HepG2 (cell line): ENCODE results near the gene PARD3. TPM values are rescaled to one million over a fixed set of nuclear protein-coding genes. Genes with fewer than 3 reads are reported as not detected.

Source experiments
- FOXP1 ChIP-seq, 2 experiments: fragments of 450-650 bp in 1 of 2; IDR thresholded peaks; 2 replicates each; pipeline ENCODE4 v1.6.1; 2017 to 2018; ENCODE audit warnings: antibody characterized with exemption in 1 of 2
- HDAC2 ChIP-seq: sonication (generic); formaldehyde crosslinking; IDR thresholded peaks from 2 replicates; pipeline ENCODE4 v1.4.0; 2020; ENCODE audit warnings: missing genetic modification reagents
- HMG20A ChIP-seq: IDR thresholded peaks from 2 replicates; pipeline ENCODE4 v1.6.1; 2016; ENCODE audit warnings: borderline replicate concordance
- NCOA2 ChIP-seq: sonication (generic); formaldehyde crosslinking; IDR thresholded peaks from 2 replicates; pipeline ENCODE4 v1.8.0; 2022; ENCODE audit warnings: inconsistent platforms
- POGZ ChIP-seq: sonication (generic); formaldehyde crosslinking; IDR thresholded peaks from 2 replicates; pipeline ENCODE4 v1.4.0; 2020; ENCODE audit warnings: mild to moderate bottlenecking, missing genetic modification reagents
- SKI ChIP-seq: fragments of 450-650 bp; IDR thresholded peaks from one replicate; pipeline ENCODE4 v1.6.1; 2018; ENCODE audit warnings: mild to moderate bottlenecking; ENCODE audit not compliant: partially characterized antibody
- SOX5 ChIP-seq: IDR thresholded peaks from 2 replicates; pipeline ENCODE4 v1.6.1; 2016; ENCODE audit warnings: borderline replicate concordance
- TEAD3 ChIP-seq: optimal IDR thresholded peaks from 2 replicates; pipeline ENCODE3; 2016; ENCODE audit warnings: borderline replicate concordance
- TERF1 ChIP-seq: sonication (generic); formaldehyde crosslinking; IDR thresholded peaks from 2 replicates; pipeline ENCODE4 v1.8.0; 2022; ENCODE audit warnings: mild to moderate bottlenecking, missing genetic modification reagents, moderate library complexity
- ZBTB10 ChIP-seq: sonication (generic); formaldehyde crosslinking; IDR thresholded peaks from 2 replicates; pipeline ENCODE4 v1.4.0; 2020; ENCODE audit warnings: missing genetic modification reagents, borderline replicate concordance
- ZNF652 ChIP-seq: IDR thresholded peaks from 2 replicates; pipeline ENCODE4 v1.6.1; 2016; ENCODE audit warnings: low read depth, borderline replicate concordance
- ZNF777 ChIP-seq: sonication (generic); formaldehyde crosslinking; IDR thresholded peaks from 2 replicates; pipeline ENCODE4 v1.4.0; 2020; ENCODE audit warnings: missing genetic modification reagents
- ZNF878 ChIP-seq: sonication (generic); formaldehyde crosslinking; IDR thresholded peaks from 2 replicates; pipeline ENCODE4 v1.8.1; 2023; ENCODE audit warnings: mild to moderate bottlenecking, missing genetic modification reagents, moderate library complexity
- ZSCAN20 ChIP-seq: sonication (generic); formaldehyde crosslinking; IDR thresholded peaks from 2 replicates; pipeline ENCODE4 v1.4.0; 2020; ENCODE audit warnings: missing genetic modification reagents, mild to moderate bottlenecking, borderline replicate concordance
- polyA plus RNA-seq, 8 experiments: library from polyadenylated mRNA; depleted of rRNA in 3 of 8; stranded (reverse) in 7 of 8; unstranded in 1 of 8; fragments of >200 nt; fragmentation: Illumina TruSeq in 4 of 8; extraction: Trizol in 4 of 8; gene quantifications; 2 replicates each; pipeline versions ENCODE4 v1.2.1 to v1.2.3, GENCODE V29; 2011 to 2016; ENCODE audit warnings: low read depth in 4 of 8, missing spikeins in 1 of 8, mixed read lengths in 1 of 8; ENCODE audit not compliant: insufficient read depth in 1 of 8
- total RNA-seq, 5 experiments: library from RNA; depleted of rRNA; stranded (reverse); fragments of >200 nt; fragmentation: Illumina TruSeq; extraction: Trizol; gene quantifications; 2 replicates each; pipeline ENCODE4 v1.2.3, GENCODE V29; 2016; ENCODE audit warnings: low read depth in 1 of 5
- TF ChIP-seq, protein P1 (sequence below): IDR thresholded peaks from 2 replicates; pipeline ENCODE4 v1.4.0; 2020; ENCODE audit warnings: mild to moderate bottlenecking, missing genetic modification reagents
- TF ChIP-seq, protein P2 (sequence below): IDR thresholded peaks from 2 replicates; pipeline ENCODE4 v1.6.1; 2016; ENCODE audit warnings: mild to moderate bottlenecking
- TF ChIP-seq, protein P3 (sequence below): sonication (generic); formaldehyde crosslinking; IDR thresholded peaks from 2 replicates; pipeline ENCODE4 v1.9.0; 2022; ENCODE audit warnings: missing genetic modification reagents, mild to moderate bottlenecking, borderline replicate concordance
- TF ChIP-seq, protein P4 (sequence below): IDR thresholded peaks from 2 replicates; pipeline ENCODE4 v1.6.1; 2016; ENCODE audit warnings: missing compliant biosample characterization, missing genetic modification reagents, borderline replicate concordance

The PARD3 gene
- total and polyA plus RNA-seq, 2 of the 13 experiments (the other 11 are each of a cell fraction or from before 2014, with no cell fraction given) = 40.9 to 60.0 TPM

DNA sequence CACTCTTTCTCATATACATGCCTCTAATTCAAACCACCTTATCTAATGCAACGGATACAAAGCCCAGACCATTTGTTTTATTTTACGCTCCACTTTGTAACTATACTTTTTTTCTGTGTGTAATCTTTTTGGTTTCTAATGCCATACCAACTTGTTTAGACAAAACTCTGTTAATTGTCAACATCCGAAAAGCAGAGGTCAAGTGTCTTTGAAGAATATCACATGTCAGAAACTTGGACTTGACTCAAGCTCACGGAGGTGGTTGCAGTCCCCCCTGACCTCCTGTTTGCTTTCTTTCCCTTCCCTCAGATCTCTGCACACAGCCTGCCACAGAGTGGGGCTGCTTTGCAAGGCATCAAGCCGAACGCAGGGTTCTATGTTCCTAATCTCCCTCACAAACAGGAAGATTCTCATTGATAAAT lies 698.9 kb downstream of the PARD3 start (continued):
- TF ChIP-seq, protein P1, sequence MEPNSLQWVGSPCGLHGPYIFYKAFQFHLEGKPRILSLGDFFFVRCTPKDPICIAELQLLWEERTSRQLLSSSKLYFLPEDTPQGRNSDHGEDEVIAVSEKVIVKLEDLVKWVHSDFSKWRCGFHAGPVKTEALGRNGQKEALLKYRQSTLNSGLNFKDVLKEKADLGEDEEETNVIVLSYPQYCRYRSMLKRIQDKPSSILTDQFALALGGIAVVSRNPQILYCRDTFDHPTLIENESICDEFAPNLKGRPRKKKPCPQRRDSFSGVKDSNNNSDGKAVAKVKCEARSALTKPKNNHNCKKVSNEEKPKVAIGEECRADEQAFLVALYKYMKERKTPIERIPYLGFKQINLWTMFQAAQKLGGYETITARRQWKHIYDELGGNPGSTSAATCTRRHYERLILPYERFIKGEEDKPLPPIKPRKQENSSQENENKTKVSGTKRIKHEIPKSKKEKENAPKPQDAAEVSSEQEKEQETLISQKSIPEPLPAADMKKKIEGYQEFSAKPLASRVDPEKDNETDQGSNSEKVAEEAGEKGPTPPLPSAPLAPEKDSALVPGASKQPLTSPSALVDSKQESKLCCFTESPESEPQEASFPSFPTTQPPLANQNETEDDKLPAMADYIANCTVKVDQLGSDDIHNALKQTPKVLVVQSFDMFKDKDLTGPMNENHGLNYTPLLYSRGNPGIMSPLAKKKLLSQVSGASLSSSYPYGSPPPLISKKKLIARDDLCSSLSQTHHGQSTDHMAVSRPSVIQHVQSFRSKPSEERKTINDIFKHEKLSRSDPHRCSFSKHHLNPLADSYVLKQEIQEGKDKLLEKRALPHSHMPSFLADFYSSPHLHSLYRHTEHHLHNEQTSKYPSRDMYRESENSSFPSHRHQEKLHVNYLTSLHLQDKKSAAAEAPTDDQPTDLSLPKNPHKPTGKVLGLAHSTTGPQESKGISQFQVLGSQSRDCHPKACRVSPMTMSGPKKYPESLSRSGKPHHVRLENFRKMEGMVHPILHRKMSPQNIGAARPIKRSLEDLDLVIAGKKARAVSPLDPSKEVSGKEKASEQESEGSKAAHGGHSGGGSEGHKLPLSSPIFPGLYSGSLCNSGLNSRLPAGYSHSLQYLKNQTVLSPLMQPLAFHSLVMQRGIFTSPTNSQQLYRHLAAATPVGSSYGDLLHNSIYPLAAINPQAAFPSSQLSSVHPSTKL (CRISPR knock-in tag) = peak; percentile 79
- TF ChIP-seq, protein P2, sequence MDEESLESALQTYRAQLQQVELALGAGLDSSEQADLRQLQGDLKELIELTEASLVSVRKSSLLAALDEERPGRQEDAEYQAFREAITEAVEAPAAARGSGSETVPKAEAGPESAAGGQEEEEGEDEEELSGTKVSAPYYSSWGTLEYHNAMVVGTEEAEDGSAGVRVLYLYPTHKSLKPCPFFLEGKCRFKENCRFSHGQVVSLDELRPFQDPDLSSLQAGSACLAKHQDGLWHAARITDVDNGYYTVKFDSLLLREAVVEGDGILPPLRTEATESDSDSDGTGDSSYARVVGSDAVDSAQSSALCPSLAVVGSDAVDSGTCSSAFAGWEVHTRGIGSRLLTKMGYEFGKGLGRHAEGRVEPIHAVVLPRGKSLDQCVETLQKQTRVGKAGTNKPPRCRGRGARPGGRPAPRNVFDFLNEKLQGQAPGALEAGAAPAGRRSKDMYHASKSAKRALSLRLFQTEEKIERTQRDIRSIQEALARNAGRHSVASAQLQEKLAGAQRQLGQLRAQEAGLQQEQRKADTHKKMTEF (CRISPR knock-in tag) = peak; percentile 68
- TF ChIP-seq NCOA2 = peak; percentile 59
- TF ChIP-seq SKI = peak; percentile 92
- 0 out of 2 replicates have a peak, but pooled peaks have one; percentile 32 for TF ChIP-seq POGZ (CRISPR knock-in tag)
- TF ChIP-seq HMG20A (CRISPR knock-in tag) = peak; percentile 44; the same call in 1 of the 2 replicates
- TF ChIP-seq, protein P3, sequence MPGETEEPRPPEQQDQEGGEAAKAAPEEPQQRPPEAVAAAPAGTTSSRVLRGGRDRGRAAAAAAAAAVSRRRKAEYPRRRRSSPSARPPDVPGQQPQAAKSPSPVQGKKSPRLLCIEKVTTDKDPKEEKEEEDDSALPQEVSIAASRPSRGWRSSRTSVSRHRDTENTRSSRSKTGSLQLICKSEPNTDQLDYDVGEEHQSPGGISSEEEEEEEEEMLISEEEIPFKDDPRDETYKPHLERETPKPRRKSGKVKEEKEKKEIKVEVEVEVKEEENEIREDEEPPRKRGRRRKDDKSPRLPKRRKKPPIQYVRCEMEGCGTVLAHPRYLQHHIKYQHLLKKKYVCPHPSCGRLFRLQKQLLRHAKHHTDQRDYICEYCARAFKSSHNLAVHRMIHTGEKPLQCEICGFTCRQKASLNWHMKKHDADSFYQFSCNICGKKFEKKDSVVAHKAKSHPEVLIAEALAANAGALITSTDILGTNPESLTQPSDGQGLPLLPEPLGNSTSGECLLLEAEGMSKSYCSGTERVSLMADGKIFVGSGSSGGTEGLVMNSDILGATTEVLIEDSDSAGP (CRISPR knock-in tag) = no peak
- TF ChIP-seq TEAD3 (CRISPR knock-in tag) = peak; percentile 15
- no peak for TF ChIP-seq ZSCAN20 (CRISPR knock-in tag)
- no peak for TF ChIP-seq TERF1 (CRISPR knock-in tag)
- no peak for TF ChIP-seq ZNF777 (CRISPR knock-in tag)
- TF ChIP-seq, protein P4, sequence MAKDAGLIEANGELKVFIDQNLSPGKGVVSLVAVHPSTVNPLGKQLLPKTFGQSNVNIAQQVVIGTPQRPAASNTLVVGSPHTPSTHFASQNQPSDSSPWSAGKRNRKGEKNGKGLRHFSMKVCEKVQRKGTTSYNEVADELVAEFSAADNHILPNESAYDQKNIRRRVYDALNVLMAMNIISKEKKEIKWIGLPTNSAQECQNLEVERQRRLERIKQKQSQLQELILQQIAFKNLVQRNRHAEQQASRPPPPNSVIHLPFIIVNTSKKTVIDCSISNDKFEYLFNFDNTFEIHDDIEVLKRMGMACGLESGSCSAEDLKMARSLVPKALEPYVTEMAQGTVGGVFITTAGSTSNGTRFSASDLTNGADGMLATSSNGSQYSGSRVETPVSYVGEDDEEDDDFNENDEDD (CRISPR knock-in tag) = no peak
- TF ChIP-seq ZBTB10 (CRISPR knock-in tag) = no peak
- no peak for TF ChIP-seq ZNF878 (CRISPR knock-in tag)
- 0 out of 2 replicates have a peak, but pooled peaks have one; percentile 42 for TF ChIP-seq SOX5 (CRISPR knock-in tag)
- no peak for TF ChIP-seq FOXP1 (IDR thresholded peaks at IDR 0.05)
- peak; percentile 61 for TF ChIP-seq FOXP1 (CRISPR knock-in tag; IDR thresholded peaks at IDR 0.05)
- peak; percentile 14; the same call in 1 of the 2 replicates for TF ChIP-seq ZNF652
- peak; percentile 40; the same call in 1 of the 2 replicates for TF ChIP-seq HDAC2 (CRISPR knock-in tag)
